Stimulated activated CD8-positive, alpha-beta memory T cell treated with anti-CD3 and anti-CD28 coated beads, Interleukin-12 subunit alpha, Interleukin-12 subunit beta, amount 100 ng/mL, for 24 hours (primary cell): Measurements from ENCODE around the gene EIF2B4.
A peak's percentile ranks its signal among the peaks of the same experiment; 100 is the strongest.
"Not testable (repeated sequence)": the region's sequence is repeated elsewhere in the genome, so short reads cannot be mapped to it uniquely, and the experiment has no call there.

ENCODE experiments used
- DNase-seq: peaks from one replicate; pipeline ENCODE4 v3.0.0-alpha.2; 2020; ENCODE audit errors: extremely low read depth

EIF2B4 gene

DNA sequence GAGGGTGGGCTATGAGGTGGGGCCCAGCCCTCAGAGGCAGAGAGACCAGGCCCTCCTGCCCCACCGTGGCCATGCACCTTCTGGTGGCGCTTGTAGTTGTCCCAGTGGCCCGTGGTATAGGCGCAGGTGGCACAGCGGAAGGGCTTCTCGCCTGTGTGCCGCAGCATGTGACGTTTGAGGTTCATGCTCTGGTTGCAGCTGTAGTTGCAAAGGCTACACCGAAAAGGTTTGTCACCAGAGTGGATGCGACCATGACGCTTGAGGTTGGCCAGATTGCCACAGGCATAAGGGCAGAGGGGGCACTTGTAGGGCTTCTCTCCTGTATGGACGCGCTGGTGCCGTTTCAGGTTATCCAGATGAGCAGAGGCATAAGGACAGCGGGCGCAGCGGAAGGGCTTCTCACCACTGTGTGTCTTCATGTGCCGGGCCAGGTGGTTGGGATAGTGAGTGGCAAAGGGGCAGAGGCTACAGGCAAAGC lies 7.5 kb upstream of the EIF2B4 start:
- DNase-seq = no peak

DNA sequence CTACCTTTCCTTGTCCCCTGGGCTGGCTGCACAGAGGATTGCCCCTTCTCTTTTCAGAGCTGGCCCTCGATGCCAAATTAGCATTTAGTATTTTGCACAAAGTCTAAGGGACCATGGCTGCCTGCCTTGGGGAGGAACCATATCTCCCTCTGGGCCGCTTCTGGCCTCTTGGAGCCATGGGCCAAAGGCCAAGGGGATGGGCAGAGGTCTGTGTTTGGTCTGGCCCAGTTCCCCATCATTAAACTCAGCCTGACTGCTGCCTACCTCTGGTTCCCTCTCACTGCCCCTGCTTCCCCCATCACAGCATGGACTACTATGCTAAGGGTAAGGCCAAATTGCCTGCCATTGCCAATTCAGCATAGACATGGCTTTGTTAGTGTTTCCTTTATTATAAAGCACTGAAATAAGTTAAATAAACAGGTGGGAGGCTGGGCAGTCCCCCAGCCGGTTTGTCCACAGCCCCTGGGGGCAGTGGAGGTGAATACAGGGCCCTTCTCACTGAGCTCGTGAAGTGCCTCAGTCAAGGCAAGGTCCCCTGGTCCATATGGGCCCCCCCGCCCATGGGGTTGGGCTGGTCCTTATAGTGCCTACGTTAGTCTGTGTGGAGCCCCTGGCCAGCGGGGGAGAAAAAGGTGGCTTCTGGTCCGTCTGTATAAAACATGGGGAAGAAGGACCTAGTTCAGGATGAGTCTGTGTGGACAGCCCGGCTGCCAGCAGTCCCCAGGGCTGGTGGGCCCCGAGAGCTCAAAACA lies 6.9 kb upstream of the EIF2B4 start:
- no peak for DNase-seq

DNA sequence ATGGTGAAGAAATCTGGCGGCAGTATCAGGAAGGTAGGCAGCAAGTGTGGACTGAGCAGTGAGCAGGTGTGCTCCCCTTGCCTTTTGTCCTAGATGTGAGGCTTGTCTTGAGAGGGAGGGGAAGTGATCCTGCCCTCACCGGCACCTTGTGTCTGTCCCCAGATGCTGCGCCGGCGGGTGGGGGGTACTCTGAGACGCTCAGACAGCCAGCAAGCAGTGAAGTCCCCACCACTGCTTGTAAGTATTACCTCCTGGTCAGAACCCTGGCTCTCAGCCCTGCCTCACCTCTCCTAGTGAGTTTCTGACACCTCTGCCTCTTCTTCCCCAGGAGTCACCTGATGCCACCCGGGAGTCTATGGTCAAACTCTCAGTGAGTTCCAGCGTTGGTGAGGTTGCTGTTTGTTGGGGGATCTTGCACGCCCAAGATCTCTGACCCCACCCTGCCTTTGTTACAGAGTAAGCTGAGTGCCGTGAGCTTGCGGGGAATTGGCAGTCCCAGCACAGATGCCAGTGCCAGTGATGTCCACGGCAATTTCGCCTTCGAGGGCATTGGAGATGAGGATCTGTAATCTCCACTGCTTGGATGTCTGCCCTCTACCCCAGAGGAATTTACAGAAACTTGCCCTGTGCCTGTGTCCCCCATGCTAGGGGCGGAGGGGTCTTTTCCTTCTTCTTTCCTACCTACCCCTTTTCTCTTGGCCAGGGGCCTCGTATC lies 6.2 kb upstream of the EIF2B4 start:
- no peak for DNase-seq

GRCh38 chr2:27375513-27376099 lies 5.5 kb upstream of the EIF2B4 start:
- no peak for DNase-seq

- no peak for DNase-seq
These were observed 3.4 kb upstream of the EIF2B4 start for GRCh38 chr2:27373567-27373966.

DNA sequence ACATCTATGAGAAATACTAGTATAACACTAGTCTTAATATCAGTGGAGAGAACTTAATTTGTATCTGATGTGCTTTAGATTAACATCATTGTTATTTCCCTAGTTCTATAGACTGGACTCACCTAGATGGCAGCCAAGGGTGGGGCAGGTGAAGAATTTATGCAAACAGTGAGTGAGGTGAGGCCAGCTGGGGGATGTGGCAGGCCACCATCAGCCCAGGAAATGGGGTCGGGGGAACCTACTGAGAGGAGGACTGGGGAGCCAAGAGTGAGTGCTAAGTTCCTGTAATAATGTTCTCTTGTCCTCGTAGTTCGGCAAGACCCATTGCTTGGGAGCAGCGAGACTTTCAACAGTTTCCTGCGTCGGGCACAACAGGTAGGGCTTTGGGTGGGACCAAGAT lies 2.8 kb upstream of the EIF2B4 start:
- no peak for DNase-seq

DNA sequence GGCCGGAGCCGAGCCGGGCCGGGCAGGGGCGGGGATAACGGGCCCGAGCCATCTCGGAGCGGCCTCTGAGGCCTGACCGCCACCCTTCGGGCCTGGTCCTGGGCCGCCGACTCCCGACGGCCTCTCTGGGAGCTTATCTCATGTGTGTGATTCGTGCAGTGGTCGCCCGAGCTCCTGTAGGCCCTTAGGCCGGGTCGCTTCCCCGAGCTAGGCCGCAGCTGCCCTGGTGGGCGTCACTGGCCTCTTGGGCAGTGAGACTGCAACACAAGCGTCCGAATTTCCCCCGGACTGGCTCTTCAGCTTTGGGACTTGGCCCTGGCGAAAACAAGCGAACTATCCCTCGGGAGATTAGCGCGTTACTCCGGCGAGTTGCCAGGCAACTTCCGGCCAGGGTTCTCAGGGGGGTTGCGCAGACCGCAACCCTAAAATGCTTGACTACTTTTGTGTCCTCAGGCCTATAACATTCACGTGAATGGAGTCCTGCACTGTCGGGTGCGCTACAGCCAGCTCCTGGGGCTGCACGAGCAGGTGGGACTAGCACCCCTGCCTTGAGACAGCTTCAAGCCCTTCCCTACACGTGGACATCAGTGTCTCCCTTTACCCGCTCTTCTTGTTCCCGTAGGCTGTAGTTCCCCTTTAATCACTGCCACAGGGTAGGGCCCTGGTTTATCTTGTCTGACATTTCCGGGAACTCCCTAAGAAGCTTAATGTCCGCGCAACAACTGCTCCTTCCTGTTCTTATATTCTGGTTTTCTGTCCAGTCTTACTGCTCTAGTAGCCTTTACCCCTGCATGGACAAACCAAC lies 880 bp upstream of the EIF2B4 start:
- no peak for DNase-seq

DNA sequence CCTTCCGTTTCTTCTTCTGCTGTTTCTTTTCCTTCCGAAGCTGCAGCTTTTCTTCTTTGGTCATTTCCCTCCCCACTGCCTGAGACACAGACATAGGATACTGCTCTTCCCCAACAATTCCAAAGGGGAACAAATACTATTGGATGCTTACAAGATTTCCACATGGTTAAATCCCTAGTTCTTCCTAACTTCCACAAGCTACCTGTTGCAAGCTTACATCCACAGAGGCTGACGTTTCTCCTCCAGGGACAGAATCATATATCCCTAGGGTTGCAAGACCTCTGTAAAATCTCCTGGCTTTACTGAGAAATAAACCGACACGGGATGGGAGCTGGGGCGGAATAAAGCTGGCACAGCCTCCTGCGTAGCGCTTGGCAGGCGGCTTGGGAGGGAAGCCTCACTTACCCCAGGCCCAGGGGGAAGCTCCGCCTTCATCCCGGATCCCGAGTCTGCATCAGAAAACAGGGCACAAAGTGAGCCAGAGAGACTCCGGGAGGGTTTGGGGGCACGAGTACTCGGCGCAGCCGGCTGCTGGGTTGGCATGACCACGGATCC lies 590 bp downstream of the EIF2B4 start:
- no peak for DNase-seq

DNA sequence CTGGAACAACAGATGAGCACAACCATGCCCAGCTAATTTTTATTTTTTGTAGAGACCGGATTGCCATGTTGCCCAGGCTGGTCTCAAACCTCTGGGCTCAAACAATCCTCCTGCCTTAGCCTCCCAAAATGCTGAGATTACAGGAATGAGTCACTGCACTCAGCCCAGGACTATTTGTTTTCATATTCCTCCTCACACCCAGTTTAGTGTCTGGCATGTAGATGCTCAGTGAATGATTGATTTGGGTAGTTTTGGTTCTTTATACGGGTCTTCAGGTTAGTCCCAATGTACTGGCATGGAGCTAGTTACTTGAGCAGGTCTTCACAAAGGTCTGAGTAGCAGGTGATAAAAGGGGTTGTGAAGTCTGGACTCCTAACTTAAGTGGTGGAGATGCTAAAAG lies 6.2 kb downstream of the EIF2B4 start:
- no peak for DNase-seq

GRCh38 chr2:27362678-27363420 lies 7.3 kb downstream of the EIF2B4 start:
- DNase-seq = no peak

- DNase-seq = peak; percentile 83
These were observed 13.6 kb downstream of the EIF2B4 start, which contains the start of gene GTF3C2 for GRCh38 chr2:27356382-27357181. GTF3C2 (minus strand) TSS chr2:27356764; CDS start chr2:27343554, 13,210 bp downstream.

DNA sequence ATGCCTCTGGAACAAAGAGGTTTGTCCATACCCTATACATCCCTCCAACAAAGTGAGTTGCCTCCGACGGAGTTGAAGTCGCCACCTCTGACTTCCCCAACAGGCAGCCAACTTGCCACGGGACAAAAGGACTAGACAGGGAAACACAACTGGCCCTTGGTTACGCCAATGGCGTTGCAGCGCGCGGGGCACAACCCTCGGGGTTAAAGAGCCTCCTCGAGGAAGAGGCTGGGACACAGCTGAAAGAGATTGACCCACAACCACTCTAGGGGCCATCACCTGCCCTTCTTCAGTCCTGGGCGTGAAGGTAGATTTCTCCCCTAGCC lies 14.1 kb downstream of the EIF2B4 start:
- no peak for DNase-seq

- no peak for DNase-seq
These were observed 15.6 kb downstream of the EIF2B4 start for GRCh38 chr2:27354597-27354927.

- DNase-seq = no peak
These were observed 16.2 kb downstream of the EIF2B4 start for GRCh38 chr2:27353762-27354596.

DNA sequence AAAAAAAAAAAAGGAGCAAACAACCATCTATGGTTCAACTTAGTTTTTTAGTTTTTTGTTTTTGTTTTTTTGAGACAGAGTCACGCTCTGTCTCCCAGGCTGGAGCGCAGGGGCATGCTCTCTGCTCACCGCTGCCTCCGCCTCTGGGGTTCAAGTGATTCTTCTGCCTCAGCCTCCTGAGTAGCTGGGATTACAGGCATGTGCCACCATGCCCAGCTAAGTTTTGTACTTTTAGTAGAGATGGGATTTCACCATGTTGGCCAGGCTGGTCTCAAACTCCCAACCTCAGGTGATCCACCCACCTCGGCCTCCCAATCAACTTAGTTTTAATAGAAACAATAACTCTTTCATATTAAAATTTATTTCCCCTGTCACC lies 16.8 kb downstream of the EIF2B4 start:
- not testable (repeated sequence) for DNase-seq

- DNase-seq = no peak
These were observed 18.1 kb downstream of the EIF2B4 start for GRCh38 chr2:27351802-27352598.

GRCh38 chr2:27350106-27350693 lies 19.9 kb downstream of the EIF2B4 start:
- DNase-seq = no peak

GRCh38 chr2:27347641-27348040 lies 22.5 kb downstream of the EIF2B4 start:
- no peak for DNase-seq
